K562 (cell line): Measurements from ENCODE around the gene PIK3CB. TPM values are rescaled to one million over a fixed set of nuclear protein-coding genes. Genes with fewer than 3 reads are reported as not detected.
A peak's percentile ranks its signal among the peaks of the same experiment; 100 is the strongest.

Experiments
- AFF1 ChIP-seq, 2 experiments: fragments of 450-650 bp; IDR thresholded peaks; 2 replicates each; pipeline ENCODE4 v1.6.1; 2018; ENCODE audit warnings: mild to moderate bottlenecking in 2 of 2, low read depth in 1 of 2; ENCODE audit not compliant: partially characterized antibody in 2 of 2
- ZNF592 ChIP-seq: fragments of 450-650 bp; IDR thresholded peaks from 2 replicates; pipeline ENCODE4 v1.6.1; 2017; ENCODE audit warnings: antibody characterized with exemption, mild to moderate bottlenecking
- polyA plus RNA-seq, 8 experiments: library from polyadenylated mRNA; depleted of rRNA in 4 of 8; stranded (reverse) in 5 of 8; unstranded in 3 of 8; fragments of >200 nt; fragmentation: Nextera tagmentation in 2 of 8; fragmentation: Illumina TruSeq in 1 of 8; extraction: Ambion mirVana in 2 of 8; extraction: Trizol in 1 of 8; gene quantifications; 2 replicates each; pipeline versions ENCODE4 v1.2.1 to v1.2.3, GENCODE V29; 2011 to 2014; ENCODE audit warnings: inconsistent platforms in 1 of 8, missing spikeins in 1 of 8
- total RNA-seq, 7 experiments: library from RNA; depleted of rRNA in 6 of 7; stranded (reverse); fragments of >200 nt in 6 of 7; fragmentation: Illumina TruSeq in 2 of 7; extraction: Trizol in 2 of 7; gene quantifications; 2 replicates each; pipeline versions ENCODE4 v1.2.1 to v1.2.3, GENCODE V29; 2011 to 2021; ENCODE audit warnings: low replicate concordance in 1 of 7
- TF ChIP-seq, protein P1 (sequence below): fragments of 250-450 bp; sonication (Bioruptor Pico); IDR thresholded peaks from 2 replicates; pipeline ENCODE4 v1.4.0; 2020
- TF ChIP-seq, protein P2 (sequence below): fragments of 250-450 bp; sonication (Bioruptor Pico); IDR thresholded peaks from 2 replicates; pipeline ENCODE4 v1.5.0; 2021; ENCODE audit warnings: mild to moderate bottlenecking, moderate library complexity
- TF ChIP-seq, protein P3 (sequence below): fragments of 450-650 bp; IDR thresholded peaks from 2 replicates; pipeline ENCODE4 v1.7.0; 2016; ENCODE audit warnings: borderline replicate concordance

Gene PIK3CB
- total and polyA plus RNA-seq, 9 of the 15 experiments (the other 6 are each of a cell fraction or from before 2014, with no cell fraction given), result 15.3 to 62.6 (median 28.3) TPM

DNA sequence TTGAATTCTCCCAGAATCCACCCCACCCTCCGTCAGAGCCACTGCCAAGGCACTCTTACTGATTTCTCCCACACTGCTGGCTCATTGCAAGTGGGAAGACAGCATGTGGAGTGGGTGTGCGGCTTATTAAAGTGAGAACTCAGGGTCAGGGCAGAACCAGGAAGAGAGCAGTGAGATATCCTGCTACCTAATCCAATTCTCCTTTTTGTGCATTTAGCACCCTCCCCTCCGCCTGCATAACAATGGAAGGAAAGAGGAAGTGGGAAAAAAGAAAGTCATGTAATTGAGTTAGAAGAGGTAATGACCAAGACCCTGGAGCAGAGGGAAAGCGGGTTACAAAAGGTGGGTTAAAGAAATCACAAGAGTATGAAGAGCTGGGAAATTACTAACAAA lies 27.8 kb upstream of the PIK3CB start (continued):
- TF ChIP-seq, protein P1, sequence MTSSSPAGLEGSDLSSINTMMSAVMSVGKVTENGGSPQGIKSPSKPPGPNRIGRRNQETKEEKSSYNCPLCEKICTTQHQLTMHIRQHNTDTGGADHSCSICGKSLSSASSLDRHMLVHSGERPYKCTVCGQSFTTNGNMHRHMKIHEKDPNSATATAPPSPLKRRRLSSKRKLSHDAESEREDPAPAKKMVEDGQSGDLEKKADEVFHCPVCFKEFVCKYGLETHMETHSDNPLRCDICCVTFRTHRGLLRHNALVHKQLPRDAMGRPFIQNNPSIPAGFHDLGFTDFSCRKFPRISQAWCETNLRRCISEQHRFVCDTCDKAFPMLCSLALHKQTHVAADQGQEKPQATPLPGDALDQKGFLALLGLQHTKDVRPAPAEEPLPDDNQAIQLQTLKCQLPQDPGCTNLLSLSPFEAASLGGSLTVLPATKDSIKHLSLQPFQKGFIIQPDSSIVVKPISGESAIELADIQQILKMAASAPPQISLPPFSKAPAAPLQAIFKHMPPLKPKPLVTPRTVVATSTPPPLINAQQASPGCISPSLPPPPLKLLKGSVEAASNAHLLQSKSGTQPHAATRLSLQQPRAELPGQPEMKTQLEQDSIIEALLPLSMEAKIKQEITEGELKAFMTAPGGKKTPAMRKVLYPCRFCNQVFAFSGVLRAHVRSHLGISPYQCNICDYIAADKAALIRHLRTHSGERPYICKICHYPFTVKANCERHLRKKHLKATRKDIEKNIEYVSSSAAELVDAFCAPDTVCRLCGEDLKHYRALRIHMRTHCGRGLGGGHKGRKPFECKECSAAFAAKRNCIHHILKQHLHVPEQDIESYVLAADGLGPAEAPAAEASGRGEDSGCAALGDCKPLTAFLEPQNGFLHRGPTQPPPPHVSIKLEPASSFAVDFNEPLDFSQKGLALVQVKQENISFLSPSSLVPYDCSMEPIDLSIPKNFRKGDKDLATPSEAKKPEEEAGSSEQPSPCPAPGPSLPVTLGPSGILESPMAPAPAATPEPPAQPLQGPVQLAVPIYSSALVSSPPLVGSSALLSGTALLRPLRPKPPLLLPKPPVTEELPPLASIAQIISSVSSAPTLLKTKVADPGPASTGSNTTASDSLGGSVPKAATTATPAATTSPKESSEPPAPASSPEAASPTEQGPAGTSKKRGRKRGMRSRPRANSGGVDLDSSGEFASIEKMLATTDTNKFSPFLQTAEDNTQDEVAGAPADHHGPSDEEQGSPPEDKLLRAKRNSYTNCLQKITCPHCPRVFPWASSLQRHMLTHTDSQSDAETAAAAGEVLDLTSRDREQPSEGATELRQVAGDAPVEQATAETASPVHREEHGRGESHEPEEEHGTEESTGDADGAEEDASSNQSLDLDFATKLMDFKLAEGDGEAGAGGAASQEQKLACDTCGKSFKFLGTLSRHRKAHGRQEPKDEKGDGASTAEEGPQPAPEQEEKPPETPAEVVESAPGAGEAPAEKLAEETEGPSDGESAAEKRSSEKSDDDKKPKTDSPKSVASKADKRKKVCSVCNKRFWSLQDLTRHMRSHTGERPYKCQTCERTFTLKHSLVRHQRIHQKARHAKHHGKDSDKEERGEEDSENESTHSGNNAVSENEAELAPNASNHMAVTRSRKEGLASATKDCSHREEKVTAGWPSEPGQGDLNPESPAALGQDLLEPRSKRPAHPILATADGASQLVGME, result no peak
- TF ChIP-seq, protein P2, sequence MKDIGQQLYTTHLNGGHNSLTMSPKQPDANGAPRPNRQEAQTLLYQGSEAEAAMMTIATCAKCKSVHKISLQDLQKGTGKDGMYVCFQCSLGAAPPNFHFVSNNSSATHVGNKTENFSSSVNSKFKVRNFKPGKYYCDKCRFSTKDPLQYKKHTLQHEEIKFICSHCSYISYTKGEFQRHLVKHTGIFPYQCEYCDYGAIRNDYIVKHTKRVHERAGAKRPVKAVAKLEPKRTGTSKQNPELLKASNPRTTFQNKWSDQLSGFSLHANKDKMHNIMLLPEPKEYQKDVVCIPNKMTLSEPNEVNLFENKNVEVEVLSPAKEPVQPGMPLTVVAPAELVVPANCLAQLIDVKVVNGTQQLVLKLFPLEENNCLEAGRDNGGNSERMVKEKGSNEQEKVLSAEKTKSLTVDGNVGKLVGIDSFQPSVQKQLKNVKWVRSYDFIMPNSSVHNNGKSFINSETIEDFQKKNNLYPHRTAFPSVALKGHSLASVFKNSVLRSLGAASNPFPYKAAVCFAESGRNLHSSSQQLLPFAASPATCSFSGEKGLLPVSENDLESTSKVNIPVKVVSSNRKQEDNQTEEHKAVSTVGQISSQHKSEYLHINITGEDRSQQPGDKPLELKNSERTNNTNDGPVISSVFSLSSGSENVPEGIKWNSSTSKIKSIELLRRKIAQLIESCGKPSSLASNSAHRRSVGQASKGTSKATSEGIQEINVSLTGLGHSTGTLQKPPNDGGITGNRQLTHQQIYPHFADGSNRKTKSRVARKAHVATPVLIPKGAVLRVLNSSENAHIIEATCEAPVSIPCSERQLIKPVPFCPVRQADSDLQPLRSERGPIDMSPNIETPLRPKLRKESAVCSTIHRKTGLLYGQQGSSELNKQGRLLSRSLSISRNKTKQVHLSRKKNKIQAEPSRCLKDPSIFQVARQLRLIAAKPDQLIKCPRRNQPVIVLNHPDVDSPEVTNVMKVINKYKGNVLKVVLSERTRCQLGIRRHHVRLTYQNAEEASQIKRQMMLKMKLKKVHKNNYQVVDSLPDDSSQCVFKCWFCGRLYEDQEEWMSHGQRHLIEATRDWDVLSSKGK (CRISPR knock-in tag), result no peak
- TF ChIP-seq ZNF592, result no peak
- TF ChIP-seq, protein P3, sequence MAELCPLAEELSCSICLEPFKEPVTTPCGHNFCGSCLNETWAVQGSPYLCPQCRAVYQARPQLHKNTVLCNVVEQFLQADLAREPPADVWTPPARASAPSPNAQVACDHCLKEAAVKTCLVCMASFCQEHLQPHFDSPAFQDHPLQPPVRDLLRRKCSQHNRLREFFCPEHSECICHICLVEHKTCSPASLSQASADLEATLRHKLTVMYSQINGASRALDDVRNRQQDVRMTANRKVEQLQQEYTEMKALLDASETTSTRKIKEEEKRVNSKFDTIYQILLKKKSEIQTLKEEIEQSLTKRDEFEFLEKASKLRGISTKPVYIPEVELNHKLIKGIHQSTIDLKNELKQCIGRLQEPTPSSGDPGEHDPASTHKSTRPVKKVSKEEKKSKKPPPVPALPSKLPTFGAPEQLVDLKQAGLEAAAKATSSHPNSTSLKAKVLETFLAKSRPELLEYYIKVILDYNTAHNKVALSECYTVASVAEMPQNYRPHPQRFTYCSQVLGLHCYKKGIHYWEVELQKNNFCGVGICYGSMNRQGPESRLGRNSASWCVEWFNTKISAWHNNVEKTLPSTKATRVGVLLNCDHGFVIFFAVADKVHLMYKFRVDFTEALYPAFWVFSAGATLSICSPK, result no peak
- peak in 1 of 2 experiments; percentile 27 for TF ChIP-seq AFF1 (IDR thresholded peaks at IDR 0.05; ENCODE audit: low read depth in 1 of 2, partially characterized antibody in 2 of 2)
